HG02763 (cell line): ENCODE results near the gene RGPD4.
A peak's percentile ranks its signal among the peaks of the same experiment; 100 is the strongest.

Experiments used
- ATAC-seq: cut with Tn5 transposase; IDR thresholded peaks from one replicate; pipeline ENCODE4 v1.9.1; 2021; ENCODE audit warnings: mild to moderate bottlenecking, moderate library complexity; ENCODE audit not compliant: unreplicated experiment

The RGPD4 gene

DNA sequence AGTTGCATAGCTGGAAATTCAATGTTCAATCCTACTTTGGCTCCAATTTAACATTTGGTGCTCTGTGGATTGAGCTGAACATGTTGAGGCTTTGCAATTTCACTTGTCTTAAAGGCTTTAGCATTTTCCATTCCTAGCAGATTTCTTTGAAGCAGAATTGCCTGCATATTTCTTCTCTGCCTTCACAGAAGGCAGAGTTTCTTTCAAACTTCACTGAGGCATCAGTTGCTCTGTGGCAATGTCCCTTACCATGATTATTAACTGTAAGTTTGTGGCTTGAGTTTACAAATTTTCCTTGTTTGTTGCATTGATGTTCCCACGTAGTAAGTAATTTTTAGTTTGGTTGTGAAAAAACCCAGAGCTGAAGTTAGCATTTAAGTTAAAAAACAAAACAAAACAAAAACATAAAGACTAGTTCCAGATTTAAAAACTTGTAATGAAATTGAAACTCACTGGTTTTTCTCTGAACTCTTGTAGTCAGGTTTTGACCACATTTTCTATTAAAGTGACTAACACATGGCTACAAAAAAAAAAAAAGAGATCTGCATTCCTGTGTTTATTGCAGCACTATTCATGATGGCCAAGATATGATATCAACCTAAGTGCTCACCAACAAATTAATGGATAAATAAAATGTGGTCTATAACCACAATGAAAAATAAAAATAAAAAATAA is 90.1 kb downstream of the RGPD4 start:
- peak; percentile 66 for ATAC-seq

DNA sequence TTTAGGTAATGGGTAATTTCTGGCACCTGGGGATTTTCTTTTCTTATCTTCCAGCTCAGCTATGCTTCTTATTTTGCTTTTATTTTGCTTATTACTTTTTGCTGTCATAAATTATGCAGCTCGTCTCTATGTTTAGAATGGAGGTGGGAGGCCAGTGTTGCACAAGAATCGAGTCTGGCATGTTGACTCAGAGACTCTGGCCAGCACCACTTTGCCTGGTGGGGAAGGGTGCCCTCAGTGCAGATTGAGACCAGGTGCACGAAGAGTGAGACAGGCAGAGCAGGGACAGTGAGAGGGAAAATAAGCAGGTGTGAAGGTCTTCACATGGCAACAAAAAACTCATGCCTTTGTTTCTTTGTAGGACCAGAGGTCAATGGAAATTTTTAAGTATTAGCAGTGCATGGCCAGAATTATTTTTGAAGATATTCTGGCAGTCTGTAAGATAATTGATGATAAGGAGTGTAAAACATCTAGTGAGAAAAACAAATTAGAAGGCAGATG is 100.4 kb downstream of the RGPD4 start:
- no peak for ATAC-seq

DNA sequence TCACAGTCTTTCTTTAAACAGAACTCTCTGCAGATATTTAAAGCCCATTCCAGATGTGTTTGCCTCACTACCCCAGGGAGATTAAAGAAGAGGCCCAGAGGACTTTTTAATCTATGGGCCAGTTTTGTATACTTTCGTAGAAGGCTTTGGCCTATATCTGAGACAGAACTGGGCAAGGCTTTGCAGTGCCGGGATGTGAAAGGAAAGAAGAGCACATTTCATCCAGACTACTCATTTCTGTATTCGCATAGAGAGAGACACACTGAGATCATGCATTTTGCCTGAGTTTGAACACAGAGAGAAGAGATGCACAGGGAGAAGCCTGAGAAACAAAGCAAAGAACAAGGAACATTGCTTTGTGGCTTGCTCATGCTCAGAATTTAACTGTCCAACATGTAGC is 104.7 kb downstream of the RGPD4 start:
- no peak for ATAC-seq

DNA sequence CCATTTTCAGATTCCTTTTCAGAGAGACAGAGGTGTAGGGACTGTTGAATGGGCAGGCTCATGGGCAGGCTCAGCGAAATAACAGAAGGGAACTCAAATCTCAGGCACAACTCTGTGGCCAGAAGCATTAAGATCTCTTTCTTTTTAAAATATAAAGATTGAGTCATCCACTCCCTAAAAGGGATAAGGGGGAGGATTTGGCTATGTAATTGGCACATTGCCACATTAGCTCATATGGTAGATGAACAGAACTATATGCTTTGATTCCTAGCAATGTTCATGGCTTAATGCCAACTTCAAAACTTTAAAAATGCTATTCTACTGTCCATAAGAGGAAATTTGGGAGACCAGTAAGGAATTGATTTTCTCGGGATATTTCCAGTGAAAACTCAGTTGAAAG is 105.8 kb downstream of the RGPD4 start:
- ATAC-seq, result no peak

DNA sequence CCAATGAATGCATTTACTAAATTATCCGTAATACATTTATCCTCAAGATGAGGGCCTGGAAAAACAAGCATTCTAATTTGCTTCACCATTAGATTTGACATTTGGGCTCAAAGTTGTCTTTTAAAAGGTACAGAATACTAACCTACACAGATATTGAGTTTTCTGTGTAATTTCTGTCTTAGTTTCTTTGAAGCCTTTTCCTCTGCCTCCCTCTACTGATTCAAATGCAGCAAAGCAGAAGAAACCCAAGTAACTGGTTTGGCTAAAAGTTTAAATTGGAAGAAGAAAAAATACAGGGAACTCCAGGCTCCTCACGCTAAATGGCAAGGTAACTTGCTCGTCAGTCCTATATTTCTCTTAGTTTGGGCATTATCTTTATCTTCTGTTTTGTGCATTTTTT is 106.3 kb downstream of the RGPD4 start:
- ATAC-seq, result no peak

DNA sequence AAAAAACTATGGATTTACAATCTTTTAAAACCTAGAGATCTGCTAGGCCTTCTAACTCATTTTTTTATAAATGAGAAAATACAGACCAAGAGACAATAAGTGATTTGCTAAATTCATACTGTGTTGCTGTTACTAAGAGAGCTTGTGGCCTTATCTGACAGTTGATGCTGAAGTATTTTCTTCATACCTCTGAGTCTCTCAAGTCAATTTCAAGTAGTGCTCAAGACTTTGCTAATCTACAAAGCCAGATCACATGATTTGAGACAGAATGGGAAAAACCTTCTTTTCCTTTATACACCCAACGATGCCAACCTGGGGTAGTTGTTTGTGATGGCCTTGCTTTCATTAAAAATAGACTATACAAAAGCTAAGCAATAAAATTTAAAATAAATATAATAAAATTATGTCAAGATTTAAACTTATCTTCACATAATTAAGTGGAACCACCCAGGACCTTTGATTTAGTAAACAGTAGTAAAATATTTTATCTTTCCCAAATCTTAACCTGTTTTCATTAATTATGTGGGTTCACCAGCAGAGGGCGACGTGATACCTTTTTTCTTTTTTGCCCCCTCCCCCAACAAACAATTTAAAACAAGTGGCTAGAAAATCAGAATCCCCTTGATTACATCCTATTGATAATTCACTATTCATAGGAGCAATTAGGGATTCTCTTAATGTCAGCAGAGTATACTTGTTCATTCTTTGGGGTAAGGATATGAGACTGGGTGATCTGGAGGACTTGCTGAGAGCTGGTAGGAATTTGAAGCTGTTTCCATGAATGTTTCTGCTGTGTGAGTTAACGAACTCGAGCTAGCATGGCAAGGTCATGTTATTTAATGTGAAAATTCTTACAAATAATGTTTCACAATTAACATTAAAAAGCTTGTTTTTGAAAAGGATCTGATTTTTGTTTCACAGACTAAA is 110.0 kb downstream of the RGPD4 start:
- ATAC-seq, result no peak
